NOMO-1 treated with dmso at 0.1 percent for 144 hours (cell line): ENCODE data around the gene SVEP1.

ENCODE experiments used
- DNase-seq: peaks from one replicate; lab custom pipeline; 2025; ENCODE audit not compliant: unreplicated experiment; lab: John Stamatoyannopoulos, UW

SVEP1 gene

GRCh38 chr9:110528645-110529044 lies 50.9 kb downstream of the SVEP1 start:
- DNase-seq, result no peak

- no peak for DNase-seq
Observed at GRCh38 chr9:110526426-110526825, 53.1 kb downstream of the SVEP1 start.

- DNase-seq, result no peak
Observed at GRCh38 chr9:110521206-110521605, 58.3 kb downstream of the SVEP1 start.

- DNase-seq, result no peak
Observed at GRCh38 chr9:110520120-110520701, 59.3 kb downstream of the SVEP1 start.

- no peak for DNase-seq
Observed at GRCh38 chr9:110517483-110517882, 62.1 kb downstream of the SVEP1 start.

GRCh38 chr9:110514897-110515296 lies 64.6 kb downstream of the SVEP1 start:
- no peak for DNase-seq

GRCh38 chr9:110512817-110513216 lies 66.7 kb downstream of the SVEP1 start:
- DNase-seq, result no peak

- DNase-seq, result no peak
Observed at GRCh38 chr9:110509792-110510191, 69.7 kb downstream of the SVEP1 start.

- DNase-seq, result no peak
Observed at GRCh38 chr9:110502842-110503241, 76.7 kb downstream of the SVEP1 start.

- no peak for DNase-seq
Observed at GRCh38 chr9:110499608-110500007, 79.9 kb downstream of the SVEP1 start.

GRCh38 chr9:110487196-110487595 lies 92.3 kb downstream of the SVEP1 start:
- DNase-seq, result no peak

GRCh38 chr9:110486218-110486617 lies 93.3 kb downstream of the SVEP1 start:
- no peak for DNase-seq

GRCh38 chr9:110479481-110479880 lies 100.1 kb downstream of the SVEP1 start:
- no peak for DNase-seq

- no peak for DNase-seq
Observed at GRCh38 chr9:110476251-110476650, 103.3 kb downstream of the SVEP1 start.

GRCh38 chr9:110472111-110472510 lies 107.4 kb downstream of the SVEP1 start:
- DNase-seq, result no peak

GRCh38 chr9:110468950-110469349 lies 110.6 kb downstream of the SVEP1 start:
- no peak for DNase-seq

GRCh38 chr9:110465190-110465589 lies 114.4 kb downstream of the SVEP1 start:
- no peak for DNase-seq

GRCh38 chr9:110464321-110464720 lies 115.2 kb downstream of the SVEP1 start:
- DNase-seq, result no peak

GRCh38 chr9:110463499-110463898 lies 116.0 kb downstream of the SVEP1 start:
- DNase-seq, result no peak

GRCh38 chr9:110457245-110457644 lies 122.3 kb downstream of the SVEP1 start:
- no peak for DNase-seq

GRCh38 chr9:110456681-110457080 lies 122.9 kb downstream of the SVEP1 start:
- DNase-seq, result no peak

- DNase-seq, result no peak
Observed at GRCh38 chr9:110455860-110456259, 123.7 kb downstream of the SVEP1 start.

GRCh38 chr9:110452227-110452801 lies 127.2 kb downstream of the SVEP1 start:
- DNase-seq, result no peak
